HepG2 (cell line): ENCODE measurements around the gene LDAH. TPM values are rescaled to one million over a fixed set of nuclear protein-coding genes. Genes with fewer than 3 reads are reported as not detected.

Experiments
- ATAC-seq: fragments of 200-7000 bp; cut with Tn5 transposase; 3 replicates; pipeline ENCODE4 v1.9.1; 2020; ENCODE audit warnings: mild to moderate bottlenecking, moderate library complexity
- BruUV-seq: library from RNA; stranded (reverse); fragments of 400-500 nt; replicated peaks from 2 replicates; lab custom pipeline; 2021; lab: Mats Ljungman, UMichigan
- CTCF ChIA-PET: fragments of 300-600 bp; formaldehyde crosslinking; extraction: SDS; loops from one replicate; lab custom pipeline; 2021; ENCODE audit warnings: low total read pairs, inconsistent platforms, low intra/inter-chr PET ratio; lab: Yijun Ruan, JAX
- POLR2A ChIA-PET: fragments of 350-600 bp; sonication (Branson Sonifier 250); formaldehyde crosslinking; loops from one replicate; lab custom pipeline; 2020; ENCODE audit warnings: antibody characterized with exemption, inconsistent platforms; lab: Yijun Ruan, JAX
- DNase-seq: peaks from one replicate; pipeline ENCODE4 v3.0.0-alpha.2; 2015; ENCODE audit warnings: low spot score
- FAIRE-seq: peaks from 3 replicates; lab custom pipeline; 2011; peaks lifted over from hg19 to GRCh38; lab: Jason Lieb, UNC
- H2AFZ ChIP-seq: one replicate; pipeline ENCODE4 v1.6.1; 2011; ENCODE audit warnings: low read length, inconsistent platforms
- H3K27ac ChIP-seq: fragments of 300-600 bp; 3 replicates; pipeline ENCODE4 v1.8.0; 2011; ENCODE audit warnings: mixed run types, mild to moderate bottlenecking, mixed read lengths, low read length, inconsistent platforms; ENCODE audit not compliant: insufficient read depth; ENCODE audit errors: extremely low read length
- H3K27me3 ChIP-seq, 2 experiments: fragments of 200-600 bp in 1 of 2; 2 replicates in 1 of 2; 3 replicates in 1 of 2; pipeline versions ENCODE4 v1.6.0 to v1.8.0; 2011; ENCODE audit warnings: low read length in 2 of 2, mild to moderate bottlenecking in 2 of 2, moderate library complexity in 2 of 2, inconsistent platforms in 1 of 2; ENCODE audit not compliant: insufficient read depth in 2 of 2, control insufficient read depth in 1 of 2
- H3K36me3 ChIP-seq, 2 experiments: fragments of 200-600 bp in 1 of 2; replicated peaks in 1 of 2; 2 replicates in 1 of 2; 3 replicates in 1 of 2; pipeline versions ENCODE4 v1.5.1 to v1.8.0; 2011; ENCODE audit warnings: low read length in 2 of 2, inconsistent platforms in 1 of 2; ENCODE audit not compliant: insufficient read depth in 2 of 2, control insufficient read depth in 1 of 2
- H3K4me1 ChIP-seq: 2 replicates; pipeline ENCODE4 v1.5.1; 2012; ENCODE audit warnings: low read length, inconsistent platforms; ENCODE audit not compliant: insufficient read depth
- H3K4me2 ChIP-seq: 2 replicates; pipeline ENCODE4 v1.6.0; 2011; ENCODE audit warnings: low read depth, low read length, inconsistent platforms
- H3K4me3 ChIP-seq, 3 experiments: fragments of 200-600 bp in 1 of 3; sonication (generic), shearing (Covaris generic) in 1 of 3; replicated peaks in 1 of 3; 2 replicates each; pipeline ENCODE4 v1.5.1; 2011 to 2016; ENCODE audit warnings: low read length in 3 of 3, inconsistent platforms in 2 of 3, low read depth in 2 of 3, mild to moderate bottlenecking in 2 of 3, control low read depth in 1 of 3, mixed read lengths in 1 of 3; ENCODE audit not compliant: insufficient read depth in 1 of 3
- H3K79me2 ChIP-seq: one replicate; pipeline ENCODE4 v1.6.1; 2011; ENCODE audit warnings: low read length, inconsistent platforms; ENCODE audit not compliant: insufficient read depth
- H3K9ac ChIP-seq: 2 replicates; pipeline ENCODE4 v1.6.0; 2011; ENCODE audit warnings: mild to moderate bottlenecking, low read depth, low read length, inconsistent platforms; ENCODE audit not compliant: insufficient read depth
- H3K9me3 ChIP-seq: 2 replicates; pipeline ENCODE4 v1.5.1; 2012; ENCODE audit warnings: mild to moderate bottlenecking, low read length
- H4K20me1 ChIP-seq: 2 replicates; pipeline ENCODE4 v1.6.0; 2011; ENCODE audit warnings: inconsistent platforms, mild to moderate bottlenecking, low read length, moderate library complexity; ENCODE audit not compliant: insufficient read depth
- HNRNPL ChIP-seq: fragments of 200-400 bp; formaldehyde crosslinking; IDR thresholded peaks from 2 replicates; pipeline ENCODE4 v1.6.1; 2017; ENCODE audit warnings: mild to moderate bottlenecking, low read depth, low read length
- KLF12 ChIP-seq: sonication (generic); formaldehyde crosslinking; IDR thresholded peaks from 2 replicates; pipeline ENCODE4 v1.4.0; 2020; ENCODE audit warnings: missing genetic modification reagents, borderline replicate concordance
- RBM22 ChIP-seq: fragments of 200-400 bp; formaldehyde crosslinking; optimal IDR thresholded peaks from 2 replicates; pipeline ENCODE3; 2017; ENCODE audit warnings: mild to moderate bottlenecking, low read length, moderate library complexity
- SRF ChIP-seq: IDR thresholded peaks from 2 replicates; pipeline ENCODE4 v1.6.1; 2011; ENCODE audit warnings: mild to moderate bottlenecking, low read depth, low read length, moderate library complexity
- ZNF550 ChIP-seq: sonication (generic); formaldehyde crosslinking; IDR thresholded peaks from 2 replicates; pipeline ENCODE4 v1.4.0; 2020; ENCODE audit warnings: mild to moderate bottlenecking, missing genetic modification reagents, borderline replicate concordance
- WGBS: methylation state at CpG from one replicate; pipeline ENCODE4 v1.1.6; 2017; ENCODE audit warnings: low lambda C conversion rate; 5-methylcytosine and 5-hydroxymethylcytosine counted together
- in situ Hi-C: cut with HindIII; loops from 2 replicates; pipeline ENCODE4 v1.10.0; 2017; ENCODE audit warnings: low pct_unique_long_range_greater_than_20kb; ENCODE audit not compliant: extremely low pct_ligation_motif_present
- intact Hi-C: fragments of 100-400 bp; cut with micrococcal nuclease; formaldehyde crosslinking; loops from one replicate; pipeline ENCODE4 v1.10.0; 2022; ENCODE audit not compliant: unreplicated experiment
- polyA plus RNA-seq, 8 experiments: library from polyadenylated mRNA; depleted of rRNA in 3 of 8; stranded (reverse) in 7 of 8; unstranded in 1 of 8; fragments of >200 nt; fragmentation: Illumina TruSeq in 4 of 8; extraction: Trizol in 4 of 8; gene quantifications; 2 replicates each; pipeline versions ENCODE4 v1.2.1 to v1.2.3, GENCODE V29; 2011 to 2016; ENCODE audit warnings: low read depth in 4 of 8, missing spikeins in 1 of 8, mixed read lengths in 1 of 8; ENCODE audit not compliant: insufficient read depth in 1 of 8
- total RNA-seq, 5 experiments: library from RNA; depleted of rRNA; stranded (reverse); fragments of >200 nt; fragmentation: Illumina TruSeq; extraction: Trizol; gene quantifications; 2 replicates each; pipeline ENCODE4 v1.2.3, GENCODE V29; 2016; ENCODE audit warnings: low read depth in 1 of 5
- TF ChIP-seq, protein P1 (sequence below): sonication (generic); formaldehyde crosslinking; conservative IDR thresholded peaks from 2 replicates; pipeline ENCODE4 v1.8.1; 2023; ENCODE audit warnings: missing genetic modification reagents

The LDAH gene
- total and polyA plus RNA-seq, 2 of the 13 experiments (the other 11 are each of a cell fraction or from before 2014, with no cell fraction given) = 28.8 to 46.2 TPM

DNA sequence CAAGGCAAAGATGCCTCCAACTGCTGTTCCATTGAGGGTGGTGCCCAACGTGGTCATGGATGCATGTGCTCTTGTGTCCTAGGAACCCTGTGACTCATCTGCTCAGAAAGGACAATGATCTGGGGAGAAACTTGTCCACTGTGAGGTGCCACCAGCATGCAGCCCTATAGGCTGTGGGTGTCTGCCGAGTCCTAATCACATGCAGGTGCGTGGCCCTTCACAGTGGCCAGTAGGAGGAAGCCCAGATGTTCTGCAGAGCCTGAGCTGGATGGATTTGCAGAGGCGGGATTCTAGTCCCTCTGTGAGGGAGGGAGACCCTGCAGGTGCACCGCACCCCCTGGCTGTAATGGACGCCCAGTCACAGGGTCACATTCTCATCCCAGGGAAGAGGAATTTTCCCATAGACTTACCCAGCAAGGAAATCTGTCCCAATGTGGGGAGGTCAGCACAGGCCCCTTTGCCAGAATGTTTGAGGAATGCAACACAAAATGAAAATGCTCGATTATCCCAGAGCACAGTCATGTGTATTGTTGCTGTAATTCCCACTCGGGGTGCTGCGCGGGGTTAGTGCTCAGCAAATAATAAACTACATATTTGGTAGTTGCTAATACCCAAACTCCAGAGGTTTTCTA is 142.0 kb downstream of the LDAH start:
- H3K9ac ChIP-seq = no peak overlapping the region
- peaks cover 45% of the 10 kb centered on the region for H3K4me1 ChIP-seq
- no peak overlapping the region for H3K4me2 ChIP-seq
- in situ Hi-C loops (loop anchor here (5.0 kb wide), 1 partner anchor 86 kb away; no protein-coding TSS in a partner anchor), intact Hi-C loops (no loop called here)
- H4K20me1 ChIP-seq = no peaks in the 10 kb centered on the region
- no peak for DNase-seq
- 95% methylated on average over 10 of the region's 10 CpGs for WGBS
- no peak overlapping the region for H3K4me3 ChIP-seq
- no peak overlapping the region for H2AFZ ChIP-seq
- POLR2A ChIA-PET = no interaction called here
- FAIRE-seq = no peak
- H3K36me3 ChIP-seq = peaks cover 9 to 21% of the 10 kb centered on the region in 2 experiments; a peak in 4 of 5 replicates
- ATAC-seq = no peak
- CTCF ChIA-PET = interaction anchor here (2.8 kb wide), 1 partner anchor 282 kb away, joined by 15 read pairs; no protein-coding TSS in a partner anchor
- TF ChIP-seq SRF (no peak), KLF12 (CRISPR knock-in tag) (no peak), ZNF550 (CRISPR knock-in tag) (no peak), RBM22 (peak; percentile 32)
- TF ChIP-seq, protein P1, sequence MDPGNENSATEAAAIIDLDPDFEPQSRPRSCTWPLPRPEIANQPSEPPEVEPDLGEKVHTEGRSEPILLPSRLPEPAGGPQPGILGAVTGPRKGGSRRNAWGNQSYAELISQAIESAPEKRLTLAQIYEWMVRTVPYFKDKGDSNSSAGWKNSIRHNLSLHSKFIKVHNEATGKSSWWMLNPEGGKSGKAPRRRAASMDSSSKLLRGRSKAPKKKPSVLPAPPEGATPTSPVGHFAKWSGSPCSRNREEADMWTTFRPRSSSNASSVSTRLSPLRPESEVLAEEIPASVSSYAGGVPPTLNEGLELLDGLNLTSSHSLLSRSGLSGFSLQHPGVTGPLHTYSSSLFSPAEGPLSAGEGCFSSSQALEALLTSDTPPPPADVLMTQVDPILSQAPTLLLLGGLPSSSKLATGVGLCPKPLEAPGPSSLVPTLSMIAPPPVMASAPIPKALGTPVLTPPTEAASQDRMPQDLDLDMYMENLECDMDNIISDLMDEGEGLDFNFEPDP (CRISPR knock-in tag) = 0 out of 2 replicates have a peak, but pooled peaks have one; percentile 25
- TF ChIP-seq, all 625 proteins: peak for 2
- Histone ChIP-seq H3K9me3 (no peaks in the 10 kb centered on the region), H3K27me3 (no peaks in the 10 kb centered on the region), H3K27ac (no peak overlapping the region), H3K79me2 (no peaks in the 10 kb centered on the region)
- BruUV-seq = no TSS peak

DNA sequence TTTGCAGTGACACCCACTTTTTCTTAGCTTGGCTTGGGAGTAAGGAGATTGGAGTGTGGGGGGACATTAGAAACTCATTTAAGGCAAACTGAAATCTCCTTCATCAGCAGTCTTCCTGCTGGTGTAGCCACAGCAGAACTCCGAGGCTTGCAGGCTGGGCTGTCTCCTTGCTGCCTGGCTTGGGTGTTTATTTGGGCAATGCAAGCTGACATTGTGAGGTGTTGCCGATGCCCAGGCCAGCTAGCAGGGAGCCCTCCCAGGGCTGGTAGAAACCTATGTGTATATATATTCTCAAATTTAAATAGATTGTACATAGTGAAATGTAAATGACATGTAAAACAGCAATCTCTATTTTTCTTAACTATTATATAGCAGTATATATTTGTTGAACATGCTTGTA is 144.1 kb downstream of the LDAH start:
- Histone ChIP-seq H3K27me3 (no peaks in the 10 kb centered on the region), H3K4me2 (no peak overlapping the region)
- WGBS = 94% methylated on average over 2 of the region's 2 CpGs
- TF ChIP-seq HNRNPL (no peak), RBM22 (peak; percentile 33)
- TF ChIP-seq, all 625 proteins: peak for 1
- intact Hi-C loops = loop anchor here (5.0 kb wide), 1 partner anchor 79 kb away; no protein-coding TSS in a partner anchor
- no peak for DNase-seq
- Histone ChIP-seq H4K20me1 (no peaks in the 10 kb centered on the region), H3K9me3 (no peaks in the 10 kb centered on the region), H3K9ac (no peak overlapping the region), H3K4me1 (peaks cover 45% of the 10 kb centered on the region), H3K4me3 (no peak overlapping the region), H3K36me3 (peaks cover 9 to 21% of the 10 kb centered on the region in 2 experiments; a peak in 4 of 5 replicates), H3K27ac (no peak overlapping the region), H3K79me2 (no peaks in the 10 kb centered on the region), H2AFZ (no peak overlapping the region)
- in situ Hi-C loops = no loop called here
- POLR2A ChIA-PET = interaction anchor here (6.3 kb wide), 1 partner anchor 15 kb away, joined by 216 read pairs; the partner anchor contains the start of gene GDF7
- BruUV-seq = no TSS peak
- ATAC-seq = no peak
- no peak for FAIRE-seq
- CTCF ChIA-PET = no interaction called here
